UCSD-AML1 (cell line): Measurements from ENCODE around the gene LY9.
A peak's percentile ranks its signal among the peaks of the same experiment; 100 is the strongest.

ENCODE experiments used
- DNase-seq: peaks from one replicate; lab custom pipeline; 2025; ENCODE audit not compliant: unreplicated experiment; lab: John Stamatoyannopoulos, UW

The LY9 gene

GRCh38 chr1:160800645-160801408, 4.9 kb downstream of the LY9 start:
- DNase-seq: no peak

GRCh38 chr1:160801836-160802580, 6.0 kb downstream of the LY9 start:
- no peak for DNase-seq

GRCh38 chr1:160806109-160806665, 10.2 kb downstream of the LY9 start:
- DNase-seq: no peak

DNA sequence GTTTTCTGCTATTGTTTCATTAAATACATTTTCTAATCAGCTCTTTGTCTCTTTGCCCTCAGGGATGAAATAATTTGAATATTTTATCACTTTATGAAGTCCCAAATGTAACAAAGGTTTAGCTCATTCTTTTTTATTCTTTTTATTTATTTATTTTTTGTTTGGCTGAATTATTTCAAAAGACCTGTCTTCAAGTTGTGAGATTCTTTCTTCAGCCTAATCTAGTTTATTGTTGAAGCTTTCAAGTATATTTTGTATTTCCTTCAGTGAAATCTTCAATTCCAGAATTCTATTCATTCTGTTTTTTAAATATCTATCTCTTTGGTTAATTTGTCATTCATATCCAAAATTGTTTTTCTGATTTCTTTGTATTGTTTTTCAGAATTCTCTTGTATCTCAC, 10.8 kb downstream of the LY9 start:
- no peak for DNase-seq

- no peak for DNase-seq
Observed at GRCh38 chr1:160807247-160807646, 11.3 kb downstream of the LY9 start.

GRCh38 chr1:160807738-160808137, 11.8 kb downstream of the LY9 start:
- DNase-seq: no peak

- DNase-seq: no peak
Observed at GRCh38 chr1:160808289-160808688, 12.3 kb downstream of the LY9 start.

- DNase-seq: no peak
Observed at GRCh38 chr1:160810486-160810885, 14.5 kb downstream of the LY9 start.

- no peak for DNase-seq
Observed at GRCh38 chr1:160811147-160811546, 15.2 kb downstream of the LY9 start.

DNA sequence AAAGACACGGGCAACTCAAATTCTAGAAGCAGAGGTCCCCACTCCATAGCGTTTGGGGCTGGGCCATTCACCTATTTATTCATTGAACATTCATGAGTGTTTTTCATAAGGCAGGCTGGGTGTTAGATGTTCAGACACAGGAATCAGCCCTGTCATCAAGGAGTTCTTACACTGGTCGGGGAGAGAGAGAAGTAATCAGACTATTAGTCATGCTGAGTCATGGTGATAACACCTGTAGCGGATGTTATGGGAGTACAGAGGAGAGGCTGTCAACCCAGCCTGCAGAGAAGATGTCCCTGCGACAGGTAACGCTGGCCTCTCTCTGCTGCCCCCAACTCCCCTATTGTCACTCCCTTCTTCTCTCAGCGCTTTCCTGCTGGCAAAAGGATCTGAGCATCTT, 17.2 kb downstream of the LY9 start:
- no peak for DNase-seq

- DNase-seq: no peak
Observed at GRCh38 chr1:160814316-160814715, 18.3 kb downstream of the LY9 start.

- no peak for DNase-seq
Observed at GRCh38 chr1:160814856-160815255, 18.9 kb downstream of the LY9 start.

- no peak for DNase-seq
Observed at GRCh38 chr1:160818207-160818937, 22.4 kb downstream of the LY9 start.

DNA sequence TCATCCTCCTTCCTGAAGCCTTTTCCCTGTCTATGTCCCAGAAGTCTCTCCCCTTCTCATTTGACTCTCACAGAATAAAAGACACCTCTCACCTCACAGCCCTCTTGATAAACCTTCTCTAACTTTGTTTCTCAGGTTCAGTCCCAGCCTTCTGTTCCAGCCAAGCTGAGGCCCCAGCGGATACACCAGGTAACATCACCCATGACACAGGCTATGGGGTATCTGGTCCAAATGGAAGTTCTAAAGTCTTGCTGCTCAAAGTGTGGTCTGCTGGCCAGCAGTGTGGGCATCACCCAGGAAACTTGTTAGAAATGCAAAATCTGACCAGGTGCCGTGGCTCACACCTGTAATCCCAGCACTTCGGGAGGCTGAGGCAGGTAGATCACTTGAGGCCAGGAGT, 23.2 kb downstream of the LY9 start:
- no peak for DNase-seq

DNA sequence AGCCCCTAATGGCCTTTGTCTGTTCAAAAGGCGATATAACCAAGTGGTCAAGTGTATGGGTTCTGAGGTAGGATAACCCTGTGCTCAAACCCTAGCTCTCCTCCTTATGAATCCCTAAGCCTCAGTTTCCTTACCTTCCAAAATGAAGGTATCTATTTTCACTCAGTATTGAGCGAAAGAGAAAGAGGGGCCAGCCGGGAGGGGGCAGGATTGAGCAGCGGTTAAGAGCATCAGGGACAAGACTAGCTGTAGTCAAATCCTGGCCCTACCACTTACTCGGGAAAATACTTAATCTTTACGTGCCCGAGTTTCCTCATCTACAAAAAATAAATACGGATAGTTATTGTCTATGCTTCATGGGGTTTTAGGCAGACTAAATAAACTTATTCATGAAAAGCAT, 25.7 kb downstream of the LY9 start:
- DNase-seq: peak; percentile 45

DNA sequence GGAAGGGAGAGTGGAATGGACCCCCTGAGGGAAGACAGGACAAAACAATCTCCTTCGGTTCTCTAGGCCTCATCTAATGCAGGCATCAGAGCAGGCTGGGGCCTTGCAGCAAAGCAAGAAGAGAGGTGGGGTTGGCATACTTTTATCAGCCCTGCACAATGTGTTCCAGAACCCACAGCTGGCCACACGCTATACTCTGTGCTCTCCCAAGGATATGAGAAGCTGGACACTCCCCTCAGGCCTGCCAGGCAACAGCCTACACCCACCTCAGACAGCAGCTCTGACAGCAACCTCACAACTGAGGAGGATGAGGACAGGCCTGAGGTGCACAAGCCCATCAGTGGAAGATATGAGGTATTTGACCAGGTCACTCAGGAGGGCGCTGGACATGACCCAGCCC, 27.3 kb downstream of the LY9 start:
- no peak for DNase-seq

GRCh38 chr1:160826546-160826945, 30.6 kb downstream of the LY9 start:
- DNase-seq: no peak

DNA sequence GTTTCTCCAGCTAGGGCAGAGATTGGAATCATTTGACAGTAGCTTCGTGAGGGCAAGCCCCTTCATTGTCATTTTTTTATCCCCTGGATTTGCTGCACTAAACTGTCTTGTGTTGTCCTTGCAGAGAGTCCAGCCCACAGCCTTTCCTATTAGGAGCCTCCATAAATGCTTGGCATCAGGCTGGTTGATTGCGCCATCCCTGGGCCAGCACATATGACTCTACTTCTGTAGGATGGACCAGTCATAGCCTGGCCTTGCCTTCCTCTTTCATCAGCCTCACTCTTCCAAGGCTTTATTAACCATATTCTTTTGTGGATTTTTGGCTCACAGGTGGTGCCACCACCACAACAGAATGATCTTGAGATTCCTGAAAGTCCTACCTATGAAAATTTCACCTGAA, 31.4 kb downstream of the LY9 start:
- DNase-seq: no peak

DNA sequence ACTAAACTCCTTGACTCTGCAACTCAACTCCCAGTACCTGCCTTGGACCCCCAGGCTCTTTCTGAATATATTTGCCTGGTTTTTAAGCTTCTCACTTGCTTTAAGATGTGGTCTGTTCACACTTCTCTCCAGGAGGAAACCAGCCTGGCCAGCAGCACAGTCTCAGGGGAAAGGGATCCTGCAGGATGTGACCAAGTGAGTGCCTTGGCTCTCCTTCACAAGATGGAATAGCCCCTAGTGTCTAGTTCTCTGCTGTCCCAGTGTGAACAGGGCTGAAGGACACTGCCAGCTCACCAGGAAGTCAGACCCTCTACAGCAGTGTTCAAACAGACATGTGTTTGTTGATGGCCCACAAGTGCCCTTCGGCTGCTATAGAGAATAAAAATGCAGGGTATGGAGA, 33.8 kb downstream of the LY9 start:
- DNase-seq: no peak

DNA sequence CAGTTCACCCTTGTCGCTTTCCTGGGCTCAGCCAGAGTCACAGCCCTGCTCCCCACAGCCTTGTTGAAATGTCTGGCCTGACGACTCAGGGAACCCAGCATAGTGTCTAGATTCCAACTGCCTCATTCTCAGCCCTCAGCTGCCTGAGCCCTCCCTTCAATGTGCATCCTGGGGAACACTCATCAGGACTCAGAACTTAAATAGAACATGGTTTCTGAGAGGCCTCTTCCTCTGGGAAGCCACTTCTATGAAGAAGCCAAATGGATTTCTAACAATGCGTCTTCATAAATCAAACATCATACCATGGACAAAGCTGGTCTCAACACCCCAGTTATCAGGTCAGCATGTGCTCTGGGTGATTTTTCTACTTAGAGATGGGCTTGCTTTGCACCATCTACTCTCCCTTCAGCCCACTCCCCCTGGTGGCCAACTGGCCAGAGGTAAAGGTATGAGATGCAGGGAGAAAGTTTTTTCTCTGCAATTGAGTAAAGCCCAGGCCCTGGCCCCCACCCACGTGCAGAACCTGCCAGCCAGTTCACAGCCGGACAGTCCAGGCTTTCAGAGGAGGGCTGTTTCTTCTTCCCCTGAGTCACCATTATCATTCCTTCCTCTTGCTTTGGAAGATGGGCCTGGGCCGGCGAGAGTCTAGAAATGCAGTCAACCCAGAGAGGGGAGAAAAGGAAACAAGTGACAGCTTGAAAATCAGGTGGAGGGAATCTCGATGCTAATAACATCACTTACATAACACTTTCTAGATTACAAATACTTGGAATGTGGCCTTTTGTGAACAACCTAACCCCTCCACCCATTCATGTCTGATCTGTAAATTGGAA, 34.6 kb downstream of the LY9 start:
- peak; percentile 55 for DNase-seq
